ENCODE measurements around the gene BCL7A.
A peak's percentile ranks its signal among the peaks of the same experiment; 100 is the strongest.

Gene BCL7A

DNA sequence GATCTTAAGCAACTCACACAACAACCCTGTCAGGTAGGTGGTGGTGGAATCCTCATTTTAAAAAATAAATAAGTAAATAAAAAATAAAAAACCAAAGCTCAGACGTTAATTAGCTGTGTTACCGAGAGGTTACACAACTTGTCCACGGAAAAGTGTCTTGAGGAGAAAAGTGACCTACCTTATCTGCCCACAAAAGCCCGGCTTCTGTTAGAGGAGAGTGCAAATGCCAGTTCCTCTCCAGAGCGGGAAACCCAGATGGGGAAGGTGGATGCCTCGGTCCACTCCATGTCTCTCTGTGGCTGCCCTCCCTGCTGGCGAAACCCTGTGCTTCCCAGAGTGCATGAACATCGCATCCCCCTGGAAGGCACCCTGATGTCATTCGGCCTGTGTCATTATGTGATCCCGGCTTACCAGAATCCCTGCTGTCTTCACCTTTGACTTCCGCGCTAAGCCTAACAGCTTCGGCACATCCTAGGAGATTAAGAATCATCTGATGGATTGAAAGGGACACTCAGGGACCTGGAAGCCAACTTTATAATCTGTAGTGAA, 63.2 kb downstream of the BCL7A start:
- no peaks in the 10 kb centered on the region for H3K9me3 ChIP-seq (ENCODE audit: control insufficient read depth in 5 of 5, low read length in 5 of 5)
- H3K9ac ChIP-seq (ENCODE audit: low read length in 5 of 5) = no peak overlapping the region
- H3K27ac ChIP-seq (ENCODE audit: low read depth, low read length) = no peak overlapping the region
- peaks cover 13 to 77% (median 66%) of the 10 kb centered on the region in 5 donors for H3K4me1 ChIP-seq (ENCODE audit: control insufficient read depth in 5 of 5, insufficient read depth in 5 of 5, low read length in 5 of 5)
- H3K36me3 ChIP-seq (ENCODE audit: control insufficient read depth in 5 of 5, insufficient read depth in 5 of 5, low read length in 5 of 5) = peaks cover 0 to 18% (median 17%) of the 10 kb centered on the region in 5 donors
- no peak overlapping the region for H3K4me3 ChIP-seq (ENCODE audit: low read depth in 1 of 5, low read length in 5 of 5)
- no peaks in the 10 kb centered on the region for H3K27me3 ChIP-seq (ENCODE audit: control insufficient read depth in 5 of 5, insufficient read depth in 4 of 5, low read length in 5 of 5)

DNA sequence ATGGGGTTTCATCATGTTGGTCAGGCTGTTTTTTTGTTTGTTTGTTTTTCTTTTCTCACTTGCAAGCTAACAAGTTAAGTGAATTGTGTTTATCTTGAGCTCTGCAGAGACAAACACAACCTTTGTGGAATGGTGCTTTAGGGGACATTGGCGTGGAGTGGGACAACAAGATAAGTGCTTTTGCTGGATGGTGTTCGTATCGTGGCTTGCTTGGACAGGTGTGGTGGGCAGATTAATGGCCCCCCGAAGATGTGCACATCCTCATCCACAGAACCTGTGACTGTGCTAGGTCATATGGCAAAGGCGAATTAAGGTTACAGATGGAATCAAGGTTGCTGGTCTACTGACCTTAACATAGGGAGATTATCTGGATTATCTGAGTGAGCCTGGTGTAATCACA, 63.9 kb downstream of the BCL7A start:
- Histone ChIP-seq H3K27me3 (ENCODE audit: control insufficient read depth in 5 of 5, insufficient read depth in 4 of 5, low read length in 5 of 5) (no peaks in the 10 kb centered on the region), H3K36me3 (ENCODE audit: control insufficient read depth in 5 of 5, insufficient read depth in 5 of 5, low read length in 5 of 5) (peaks cover 0 to 18% (median 17%) of the 10 kb centered on the region in 5 donors), H3K4me3 (ENCODE audit: low read depth in 1 of 5, low read length in 5 of 5) (no peak overlapping the region), H3K9me3 (ENCODE audit: control insufficient read depth in 5 of 5, low read length in 5 of 5) (no peaks in the 10 kb centered on the region), H3K27ac (ENCODE audit: low read depth, low read length) (no peak overlapping the region), H3K4me1 (ENCODE audit: control insufficient read depth in 5 of 5, insufficient read depth in 5 of 5, low read length in 5 of 5) (peaks cover 13 to 75% (median 65%) of the 10 kb centered on the region in 5 donors), H3K9ac (ENCODE audit: low read length in 5 of 5) (no peak overlapping the region)

DNA sequence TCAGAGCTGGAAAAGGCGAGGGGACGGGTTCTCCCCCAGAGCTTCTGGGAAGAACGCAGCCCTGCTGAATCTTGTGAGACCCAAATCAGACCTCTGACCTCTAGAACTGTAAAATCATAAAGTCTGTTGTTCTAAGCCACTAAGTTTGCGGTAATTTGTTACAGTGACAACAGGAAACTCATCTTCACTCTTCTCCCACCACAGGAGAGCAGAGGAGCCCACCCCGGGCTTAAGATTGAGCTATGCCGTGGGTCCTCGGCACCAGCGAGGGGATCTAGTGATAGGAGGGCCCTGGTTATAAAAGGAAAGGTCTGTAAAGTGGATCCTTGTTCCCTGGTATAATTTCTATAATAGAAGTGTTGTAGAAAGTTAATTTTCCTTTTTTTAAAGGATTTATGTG, 64.4 kb downstream of the BCL7A start:
- Histone ChIP-seq H3K4me1 (ENCODE audit: control insufficient read depth in 5 of 5, insufficient read depth in 5 of 5, low read length in 5 of 5) (peaks cover 11 to 75% (median 65%) of the 10 kb centered on the region in 5 donors), H3K4me3 (ENCODE audit: low read depth in 1 of 5, low read length in 5 of 5) (no peak overlapping the region), H3K36me3 (ENCODE audit: control insufficient read depth in 5 of 5, insufficient read depth in 5 of 5, low read length in 5 of 5) (peaks cover 0 to 18% (median 17%) of the 10 kb centered on the region in 5 donors), H3K9me3 (ENCODE audit: control insufficient read depth in 5 of 5, low read length in 5 of 5) (no peaks in the 10 kb centered on the region), H3K9ac (ENCODE audit: low read length in 5 of 5) (no peak overlapping the region), H3K27ac (ENCODE audit: low read depth, low read length) (no peak overlapping the region), H3K27me3 (ENCODE audit: control insufficient read depth in 5 of 5, insufficient read depth in 4 of 5, low read length in 5 of 5) (no peaks in the 10 kb centered on the region)

DNA sequence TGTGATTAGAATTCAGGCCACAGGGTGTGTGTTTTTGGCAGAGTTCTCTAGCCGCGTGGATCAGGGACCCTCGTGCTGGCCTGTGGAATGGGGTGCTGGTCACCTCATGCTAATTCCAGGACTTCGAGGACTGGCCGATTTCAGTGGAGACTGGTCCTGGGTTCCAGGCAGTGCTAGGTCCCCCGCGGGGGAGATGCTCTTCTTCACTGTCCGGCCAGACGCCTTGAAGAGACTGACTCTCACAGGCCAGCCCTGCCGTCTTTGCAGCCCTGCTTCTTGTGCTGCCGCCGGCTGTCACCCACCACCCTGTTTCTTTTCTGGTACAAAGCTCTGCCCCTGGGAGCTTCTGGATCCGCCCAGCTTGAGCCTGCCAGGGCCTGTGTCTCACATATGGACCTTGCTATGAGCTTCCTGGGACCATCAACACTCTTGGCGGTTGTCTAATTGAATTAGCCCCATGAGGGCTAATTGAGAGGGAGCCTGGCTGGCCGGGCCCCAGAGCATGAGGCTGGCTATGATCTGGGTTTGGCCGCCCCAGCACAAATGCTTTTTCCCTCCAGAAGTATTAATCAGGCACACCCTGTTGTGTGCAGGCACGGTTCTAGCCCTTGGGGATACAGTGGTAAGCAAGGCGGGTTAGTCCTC, 65.1 kb downstream of the BCL7A start:
- no peaks in the 10 kb centered on the region for H3K27me3 ChIP-seq (ENCODE audit: control insufficient read depth in 5 of 5, insufficient read depth in 4 of 5, low read length in 5 of 5)
- H3K27ac ChIP-seq (ENCODE audit: low read depth, low read length) = no peak overlapping the region
- H3K36me3 ChIP-seq (ENCODE audit: control insufficient read depth in 5 of 5, insufficient read depth in 5 of 5, low read length in 5 of 5) = peaks cover 0 to 18% (median 17%) of the 10 kb centered on the region in 5 donors
- H3K9ac ChIP-seq (ENCODE audit: low read length in 5 of 5) = peak overlapping the region in 1 of 5 donors; percentile 35
- H3K9me3 ChIP-seq (ENCODE audit: control insufficient read depth in 5 of 5, low read length in 5 of 5) = no peaks in the 10 kb centered on the region
- peaks cover 11 to 75% (median 65%) of the 10 kb centered on the region in 5 donors for H3K4me1 ChIP-seq (ENCODE audit: control insufficient read depth in 5 of 5, insufficient read depth in 5 of 5, low read length in 5 of 5)
- H3K4me3 ChIP-seq (ENCODE audit: low read depth in 1 of 5, low read length in 5 of 5) = no peak overlapping the region

GRCh38 chr12:122087431-122088178, 65.9 kb downstream of the BCL7A start:
- H3K9ac ChIP-seq (ENCODE audit: low read length in 5 of 5) = peak overlapping the region in 2 of 5 donors; percentile 2 to 35
- H3K9me3 ChIP-seq (ENCODE audit: control insufficient read depth in 5 of 5, low read length in 5 of 5) = no peaks in the 10 kb centered on the region
- H3K27me3 ChIP-seq (ENCODE audit: control insufficient read depth in 5 of 5, insufficient read depth in 4 of 5, low read length in 5 of 5) = no peaks in the 10 kb centered on the region
- peaks cover 5 to 73% (median 59%) of the 10 kb centered on the region in 5 donors for H3K4me1 ChIP-seq (ENCODE audit: control insufficient read depth in 5 of 5, insufficient read depth in 5 of 5, low read length in 5 of 5)
- H3K4me3 ChIP-seq (ENCODE audit: low read depth in 1 of 5, low read length in 5 of 5) = peak overlapping the region in 1 of 5 donors; percentile 18
- H3K36me3 ChIP-seq (ENCODE audit: control insufficient read depth in 5 of 5, insufficient read depth in 5 of 5, low read length in 5 of 5) = peaks cover 0 to 18% (median 17%) of the 10 kb centered on the region in 5 donors
- no peak overlapping the region for H3K27ac ChIP-seq (ENCODE audit: low read depth, low read length)

DNA sequence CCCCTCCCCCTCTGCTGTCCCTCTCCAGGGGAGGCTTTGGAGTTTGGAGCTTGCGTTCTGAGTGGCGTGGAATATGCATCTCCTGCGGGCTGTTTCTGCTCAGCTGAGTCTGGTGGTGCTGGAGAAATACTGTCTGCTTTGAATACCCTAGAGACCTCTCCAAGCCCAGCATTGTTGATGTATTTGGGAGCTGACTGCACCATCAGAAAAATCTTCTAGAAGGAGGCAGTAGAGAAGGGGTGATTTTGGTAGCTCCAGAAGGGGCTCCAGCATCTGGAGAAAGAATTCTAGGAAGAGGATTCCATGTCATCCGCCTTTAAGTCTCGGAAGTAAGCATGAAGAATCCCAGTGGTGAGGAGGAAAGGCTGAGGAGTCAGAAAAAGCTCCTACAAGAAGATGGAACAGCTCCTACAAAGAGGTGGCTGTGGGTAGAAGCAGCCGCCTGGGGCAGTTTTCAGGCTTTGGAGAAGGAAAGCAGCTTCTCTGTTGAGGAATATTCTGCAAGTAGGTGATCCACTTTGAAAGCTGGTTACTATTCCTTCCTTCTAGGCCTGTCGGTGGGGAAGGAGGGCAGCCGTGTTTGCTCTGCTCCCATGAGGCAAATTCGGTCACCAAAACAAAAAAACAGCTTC, 66.6 kb downstream of the BCL7A start:
- Histone ChIP-seq H3K4me1 (ENCODE audit: control insufficient read depth in 5 of 5, insufficient read depth in 5 of 5, low read length in 5 of 5) (peaks cover 5 to 73% (median 57%) of the 10 kb centered on the region in 5 donors), H3K27me3 (ENCODE audit: control insufficient read depth in 5 of 5, insufficient read depth in 4 of 5, low read length in 5 of 5) (no peaks in the 10 kb centered on the region), H3K9me3 (ENCODE audit: control insufficient read depth in 5 of 5, low read length in 5 of 5) (no peaks in the 10 kb centered on the region), H3K9ac (ENCODE audit: low read length in 5 of 5) (peak overlapping the region in 1 of 5 donors; percentile 8), H3K4me3 (ENCODE audit: low read depth in 1 of 5, low read length in 5 of 5) (peak overlapping the region in 1 of 5 donors; percentile 18), H3K36me3 (ENCODE audit: control insufficient read depth in 5 of 5, insufficient read depth in 5 of 5, low read length in 5 of 5) (peaks cover 0 to 18% (median 17%) of the 10 kb centered on the region in 5 donors), H3K27ac (ENCODE audit: low read depth, low read length) (no peak overlapping the region)

- H3K27me3 ChIP-seq (ENCODE audit: control insufficient read depth in 5 of 5, insufficient read depth in 4 of 5, low read length in 5 of 5) = no peaks in the 10 kb centered on the region
- no peak overlapping the region for H3K4me3 ChIP-seq (ENCODE audit: low read depth in 1 of 5, low read length in 5 of 5)
- no peaks in the 10 kb centered on the region for H3K9me3 ChIP-seq (ENCODE audit: control insufficient read depth in 5 of 5, low read length in 5 of 5)
- H3K4me1 ChIP-seq (ENCODE audit: control insufficient read depth in 5 of 5, insufficient read depth in 5 of 5, low read length in 5 of 5) = peaks cover 5 to 67% (median 51%) of the 10 kb centered on the region in 5 donors
- H3K27ac ChIP-seq (ENCODE audit: low read depth, low read length) = no peak overlapping the region
- H3K36me3 ChIP-seq (ENCODE audit: control insufficient read depth in 5 of 5, insufficient read depth in 5 of 5, low read length in 5 of 5) = peaks cover 0 to 14% (median 12%) of the 10 kb centered on the region in 5 donors
- no peak overlapping the region for H3K9ac ChIP-seq (ENCODE audit: low read length in 5 of 5)
These were observed 67.4 kb downstream of the BCL7A start for GRCh38 chr12:122089077-122089476.

DNA sequence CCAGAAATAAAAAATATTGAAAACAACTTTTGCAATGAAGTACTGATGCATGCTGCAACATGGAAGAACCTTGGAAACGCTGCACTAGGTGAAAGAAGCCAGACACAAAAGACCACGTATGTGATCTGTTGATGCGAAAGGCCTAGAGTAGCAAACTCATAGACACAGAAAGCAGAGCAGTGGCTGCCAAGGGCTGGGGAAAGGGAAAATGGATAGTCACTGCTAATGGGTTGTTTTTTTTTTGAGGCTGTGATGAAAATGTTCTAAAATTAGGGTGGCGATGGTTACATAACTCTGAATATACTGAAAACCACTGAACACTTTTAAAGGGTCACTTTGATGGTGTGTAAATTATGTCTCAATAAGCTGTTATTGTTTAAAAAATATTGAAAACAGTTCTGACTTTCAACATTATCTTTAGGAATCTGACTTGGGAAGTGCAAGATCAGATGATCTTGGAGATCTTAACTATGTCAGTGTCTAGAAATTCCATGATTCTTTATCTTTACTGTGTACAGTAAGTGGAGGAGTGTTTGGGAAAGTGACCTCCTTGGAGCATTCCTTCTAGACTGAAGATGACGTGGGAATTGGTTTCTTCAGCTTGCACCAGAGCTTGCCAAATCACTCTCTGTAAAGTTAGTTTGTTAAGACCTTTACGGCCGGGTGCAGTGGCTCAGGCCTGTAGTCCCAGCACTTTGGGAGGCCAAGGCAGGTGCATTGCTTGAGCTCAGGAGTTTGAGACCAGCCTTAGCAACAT, 69.3 kb downstream of the BCL7A start:
- Histone ChIP-seq H3K9me3 (ENCODE audit: control insufficient read depth in 5 of 5, low read length in 5 of 5) (no peaks in the 10 kb centered on the region), H3K4me3 (ENCODE audit: low read depth in 1 of 5, low read length in 5 of 5) (no peak overlapping the region), H3K4me1 (ENCODE audit: control insufficient read depth in 5 of 5, insufficient read depth in 5 of 5, low read length in 5 of 5) (peaks cover 5 to 73% (median 51%) of the 10 kb centered on the region in 5 donors), H3K27me3 (ENCODE audit: control insufficient read depth in 5 of 5, insufficient read depth in 4 of 5, low read length in 5 of 5) (no peaks in the 10 kb centered on the region), H3K27ac (ENCODE audit: low read depth, low read length) (peak overlapping the region; percentile 43), H3K36me3 (ENCODE audit: control insufficient read depth in 5 of 5, insufficient read depth in 5 of 5, low read length in 5 of 5) (peaks cover 0 to 2% (median 0%) of the 10 kb centered on the region in 5 donors), H3K9ac (ENCODE audit: low read length in 5 of 5) (peak overlapping the region in 1 of 5 donors; percentile 44)

DNA sequence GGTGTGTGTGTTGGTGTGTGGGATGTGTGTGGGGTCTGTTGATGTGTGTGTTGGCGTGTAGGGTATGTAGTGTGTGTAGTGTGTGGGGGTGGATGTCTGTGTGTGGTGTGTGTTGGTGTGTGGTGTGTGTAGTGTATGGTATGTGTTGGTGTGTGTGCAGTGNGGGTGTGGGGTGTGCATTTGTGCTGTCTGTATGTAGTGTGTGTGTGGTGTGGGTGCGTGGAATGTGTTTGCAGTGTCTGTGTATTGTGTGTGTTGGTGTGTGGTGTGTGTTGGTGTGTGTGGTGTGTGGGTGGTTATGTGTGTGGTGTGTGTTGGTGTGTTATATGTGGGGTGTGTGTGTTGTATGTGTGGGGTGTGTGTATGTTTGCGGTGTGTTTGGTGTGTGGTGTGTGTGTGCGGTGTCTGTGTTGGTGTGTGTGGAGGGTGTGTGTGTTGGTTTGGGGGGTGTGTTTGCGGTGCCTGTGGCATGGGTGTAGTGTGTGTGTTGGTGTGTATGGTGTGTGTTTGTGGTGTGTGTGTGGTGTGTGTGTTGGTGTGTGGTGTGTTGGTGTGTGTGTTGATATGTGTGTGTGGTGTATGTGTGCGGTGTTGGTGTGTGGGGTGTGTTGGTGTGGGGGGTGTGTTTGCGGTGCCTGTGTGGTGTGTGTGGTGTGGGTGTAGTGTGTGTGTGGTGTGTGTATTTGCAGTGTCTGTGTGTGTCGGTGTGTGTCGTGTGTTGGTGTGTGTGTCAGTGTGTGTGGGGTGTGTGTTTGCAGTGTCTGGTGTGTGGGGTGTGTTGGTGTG, 71.6 kb downstream of the BCL7A start:
- Histone ChIP-seq H3K27me3 (ENCODE audit: control insufficient read depth in 5 of 5, insufficient read depth in 4 of 5, low read length in 5 of 5) (no peaks in the 10 kb centered on the region), H3K9me3 (ENCODE audit: control insufficient read depth in 5 of 5, low read length in 5 of 5) (no peaks in the 10 kb centered on the region), H3K9ac (ENCODE audit: low read length in 5 of 5) (no peak overlapping the region), H3K36me3 (ENCODE audit: control insufficient read depth in 5 of 5, insufficient read depth in 5 of 5, low read length in 5 of 5) (peaks cover 0 to 2% (median 0%) of the 10 kb centered on the region in 5 donors), H3K4me3 (ENCODE audit: low read depth in 1 of 5, low read length in 5 of 5) (no peak overlapping the region), H3K27ac (ENCODE audit: low read depth, low read length) (no peak overlapping the region), H3K4me1 (ENCODE audit: control insufficient read depth in 5 of 5, insufficient read depth in 5 of 5, low read length in 5 of 5) (peaks cover 3 to 77% (median 50%) of the 10 kb centered on the region in 5 donors)

Measured in subcutaneous abdominal adipose tissue (tissue), 5 donors.